Left ventricle myocardium inferior (tissue), 1 donor: Measurements from ENCODE around the gene NCEH1. TPM values are rescaled to one million over a fixed set of nuclear protein-coding genes. Genes with fewer than 3 reads are reported as not detected.

Experiments
- DNase-seq: peaks from one replicate; pipeline ENCODE4 v3.0.0-alpha.2; 2020
- H3K27ac ChIP-seq: fragments of 200-600 bp; replicated peaks from 2 replicates; pipeline ENCODE4 v1.8.0; 2021
- H3K27me3 ChIP-seq: fragments of 200-600 bp; 2 replicates; pipeline ENCODE4 v1.8.0; 2021; ENCODE audit warnings: low read depth
- H3K36me3 ChIP-seq: fragments of 200-600 bp; 2 replicates; pipeline ENCODE4 v1.8.0; 2021
- H3K4me1 ChIP-seq: fragments of 200-600 bp; 2 replicates; pipeline ENCODE4 v1.8.0; 2021
- H3K4me3 ChIP-seq: fragments of 200-600 bp; 2 replicates; pipeline ENCODE4 v1.8.0; 2021; ENCODE audit warnings: mild to moderate bottlenecking, moderate library complexity
- H3K9me3 ChIP-seq: fragments of 200-600 bp; replicated peaks from 2 replicates; pipeline ENCODE4 v1.8.0; 2021
- intact Hi-C: fragments of 100-400 bp; cut with micrococcal nuclease; formaldehyde crosslinking; loops from one replicate; pipeline ENCODE4 v1.11.0; 2022
- total RNA-seq: library from RNA; stranded (reverse); fragmentation: NEBNext Ultra II Directional; extraction: Animal tissue kit (Norgen Biotek cat#: 25700); gene quantifications from one replicate; pipeline ENCODE4 v1.2.1, GENCODE V29; 2021
- TF ChIP-seq, protein P1 (sequence below): fragments of 200-600 bp; IDR thresholded peaks from 2 replicates; pipeline ENCODE4 v1.8.0; 2021; ENCODE audit warnings: antibody characterized with exemption, mild to moderate bottlenecking, borderline replicate concordance
- donor health status: DM: no; HTN: yes; CAD: no; lungs with severe emphysema.

NCEH1 gene
- total RNA-seq, 1 donor from 2014 or later, result 58.6 TPM

DNA sequence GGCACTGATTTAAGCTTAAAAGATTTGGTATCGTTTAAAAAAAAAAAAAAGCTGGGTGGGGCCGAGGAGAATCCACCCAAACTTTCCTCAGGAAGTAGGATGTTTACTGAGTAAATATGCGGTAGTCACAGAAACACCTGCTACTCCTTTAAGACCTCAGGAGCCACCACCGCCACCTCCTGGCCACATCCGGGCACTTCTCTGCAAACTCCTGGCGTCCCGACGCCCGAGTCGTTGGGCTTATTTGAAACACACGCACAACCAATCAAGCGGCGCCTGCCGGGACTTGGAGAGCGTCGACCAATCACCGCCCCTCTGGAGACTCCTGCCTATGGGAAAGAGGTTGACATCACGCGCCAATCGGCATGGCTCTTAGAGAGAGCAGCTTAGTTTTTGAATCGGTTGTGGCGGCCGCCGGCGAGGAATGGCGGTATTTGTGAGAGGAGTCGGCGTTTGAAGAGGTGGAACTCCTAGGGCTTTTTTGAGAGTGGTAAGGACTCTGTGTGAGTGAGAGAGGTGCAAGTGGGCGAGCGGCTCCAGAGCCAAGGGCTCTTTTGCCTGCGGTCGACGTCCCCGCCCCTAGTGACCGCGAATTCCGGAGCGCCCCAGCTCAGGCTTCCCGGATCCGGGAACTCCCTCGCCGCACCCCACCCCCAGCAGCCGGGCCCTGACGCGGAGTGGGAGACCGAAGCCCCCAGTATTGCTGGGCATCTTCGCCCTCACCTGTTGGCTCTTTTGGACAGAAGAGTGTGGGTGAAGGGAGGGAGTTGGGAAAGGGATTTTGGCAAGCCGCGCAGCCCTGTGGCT, 39.7 kb upstream of the NCEH1 start, which contains the start of gene ECT2:
Gene ECT2, plus strand, starts transcription at position 359 of the 807 bp plus-strand sequence. CDS start 3,805 bp downstream, outside the sequence.
- no peaks in the 10 kb centered on the region for H3K36me3 ChIP-seq
- TF ChIP-seq, protein P1, sequence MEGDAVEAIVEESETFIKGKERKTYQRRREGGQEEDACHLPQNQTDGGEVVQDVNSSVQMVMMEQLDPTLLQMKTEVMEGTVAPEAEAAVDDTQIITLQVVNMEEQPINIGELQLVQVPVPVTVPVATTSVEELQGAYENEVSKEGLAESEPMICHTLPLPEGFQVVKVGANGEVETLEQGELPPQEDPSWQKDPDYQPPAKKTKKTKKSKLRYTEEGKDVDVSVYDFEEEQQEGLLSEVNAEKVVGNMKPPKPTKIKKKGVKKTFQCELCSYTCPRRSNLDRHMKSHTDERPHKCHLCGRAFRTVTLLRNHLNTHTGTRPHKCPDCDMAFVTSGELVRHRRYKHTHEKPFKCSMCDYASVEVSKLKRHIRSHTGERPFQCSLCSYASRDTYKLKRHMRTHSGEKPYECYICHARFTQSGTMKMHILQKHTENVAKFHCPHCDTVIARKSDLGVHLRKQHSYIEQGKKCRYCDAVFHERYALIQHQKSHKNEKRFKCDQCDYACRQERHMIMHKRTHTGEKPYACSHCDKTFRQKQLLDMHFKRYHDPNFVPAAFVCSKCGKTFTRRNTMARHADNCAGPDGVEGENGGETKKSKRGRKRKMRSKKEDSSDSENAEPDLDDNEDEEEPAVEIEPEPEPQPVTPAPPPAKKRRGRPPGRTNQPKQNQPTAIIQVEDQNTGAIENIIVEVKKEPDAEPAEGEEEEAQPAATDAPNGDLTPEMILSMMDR, result peak; percentile 84
- H3K27me3 ChIP-seq, result no peaks in the 10 kb centered on the region
- H3K9me3 ChIP-seq, result no peaks in the 10 kb centered on the region
- peaks cover 31% of the 10 kb centered on the region for H3K4me1 ChIP-seq
- peak within 1 kb of the TSS; percentile 94 for H3K4me3 ChIP-seq
- intact Hi-C loops, result no loop called here
- DNase-seq, result peak; percentile 98
- peak within 1 kb of the TSS; percentile 88 for H3K27ac ChIP-seq

DNA sequence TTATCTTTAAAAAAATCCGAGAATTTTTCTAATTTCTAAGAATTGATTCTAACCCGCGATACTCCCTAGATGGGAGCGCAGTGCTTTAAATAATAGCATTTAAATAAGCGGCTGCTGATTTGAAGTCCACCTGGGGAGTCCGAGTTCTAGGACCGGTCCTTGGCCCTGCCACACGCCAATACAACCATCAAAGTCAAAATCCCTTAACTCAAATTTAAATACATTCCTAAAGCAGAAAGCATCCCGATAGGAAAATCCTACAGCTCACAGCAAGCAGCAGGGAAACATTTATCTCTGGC, 39.2 kb upstream of the NCEH1 start:
- H3K4me3 ChIP-seq, result peak overlapping the region; percentile 94
- peaks cover 31% of the 10 kb centered on the region for H3K4me1 ChIP-seq
- no peaks in the 10 kb centered on the region for H3K36me3 ChIP-seq
- no peaks in the 10 kb centered on the region for H3K27me3 ChIP-seq
- DNase-seq, result no peak
- TF ChIP-seq, protein P1, result no peak
- intact Hi-C loops, result no loop called here
- peak overlapping the region; percentile 88 for H3K27ac ChIP-seq
- H3K9me3 ChIP-seq, result no peaks in the 10 kb centered on the region

DNA sequence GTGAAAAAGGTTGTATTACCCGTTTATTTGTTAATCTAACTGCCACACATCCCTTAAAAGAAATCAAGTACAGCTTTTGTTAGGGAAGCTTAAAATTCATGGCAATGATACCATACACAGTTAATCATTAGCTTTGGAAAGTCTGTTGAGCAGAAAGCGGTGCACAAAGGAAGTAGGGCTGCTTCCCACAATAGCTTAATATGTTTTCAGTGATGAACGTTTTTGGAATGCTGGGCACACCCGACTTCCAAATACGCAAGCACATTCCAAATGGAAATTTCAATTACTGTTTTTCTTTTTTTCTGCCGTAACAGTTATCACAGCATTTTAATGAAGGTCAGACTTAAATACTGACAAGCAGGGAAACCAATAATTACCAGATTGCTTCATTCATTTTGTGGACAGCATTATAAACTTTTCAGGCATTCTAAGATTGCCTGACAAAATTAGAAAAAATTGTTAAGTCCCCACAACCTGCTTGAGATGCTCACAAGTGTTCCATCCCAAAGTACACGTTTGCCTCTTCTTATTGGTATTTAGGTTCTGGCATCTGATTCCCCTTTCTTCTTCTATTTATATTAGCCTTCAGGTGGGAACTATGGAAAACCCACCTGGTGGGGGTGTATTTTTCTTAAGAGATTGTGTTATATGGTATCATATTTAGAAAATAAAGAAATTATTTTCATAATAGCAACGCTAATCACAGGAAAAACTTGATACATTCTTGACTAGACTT, 38.5 kb upstream of the NCEH1 start:
- Histone ChIP-seq H3K4me1 (peaks cover 31% of the 10 kb centered on the region), H3K36me3 (no peaks in the 10 kb centered on the region), H3K9me3 (no peaks in the 10 kb centered on the region), H3K27me3 (no peaks in the 10 kb centered on the region), H3K27ac (peak overlapping the region; percentile 88), H3K4me3 (peak overlapping the region; percentile 94)
- DNase-seq, result no peak
- intact Hi-C loops, result no loop called here
- TF ChIP-seq, protein P1, result no peak

DNA sequence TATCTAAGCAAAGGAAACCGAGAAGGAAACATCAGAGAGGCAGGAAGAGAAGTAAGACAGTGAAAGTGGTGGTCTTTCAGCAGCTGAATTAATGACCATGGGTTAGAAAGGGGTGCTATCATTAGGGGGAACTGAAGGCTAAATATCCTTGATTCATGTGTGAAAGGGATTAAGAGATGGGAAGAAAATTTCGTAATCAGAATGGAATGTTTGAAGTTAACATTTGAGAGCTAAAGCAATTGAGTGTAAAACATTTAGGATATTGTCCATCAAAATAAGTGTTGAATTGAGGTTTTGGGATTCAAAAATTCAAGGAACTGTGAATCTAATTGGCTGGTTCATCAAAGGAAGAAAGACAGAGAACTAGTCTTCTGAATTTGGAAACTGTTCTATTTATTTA, 35.6 kb upstream of the NCEH1 start:
- TF ChIP-seq, protein P1, result no peak
- H3K36me3 ChIP-seq, result no peaks in the 10 kb centered on the region
- H3K9me3 ChIP-seq, result no peaks in the 10 kb centered on the region
- H3K27me3 ChIP-seq, result no peaks in the 10 kb centered on the region
- DNase-seq, result no peak
- no peak overlapping the region for H3K4me3 ChIP-seq
- no peak overlapping the region for H3K27ac ChIP-seq
- intact Hi-C loops, result no loop called here
- peaks cover 25% of the 10 kb centered on the region for H3K4me1 ChIP-seq

DNA sequence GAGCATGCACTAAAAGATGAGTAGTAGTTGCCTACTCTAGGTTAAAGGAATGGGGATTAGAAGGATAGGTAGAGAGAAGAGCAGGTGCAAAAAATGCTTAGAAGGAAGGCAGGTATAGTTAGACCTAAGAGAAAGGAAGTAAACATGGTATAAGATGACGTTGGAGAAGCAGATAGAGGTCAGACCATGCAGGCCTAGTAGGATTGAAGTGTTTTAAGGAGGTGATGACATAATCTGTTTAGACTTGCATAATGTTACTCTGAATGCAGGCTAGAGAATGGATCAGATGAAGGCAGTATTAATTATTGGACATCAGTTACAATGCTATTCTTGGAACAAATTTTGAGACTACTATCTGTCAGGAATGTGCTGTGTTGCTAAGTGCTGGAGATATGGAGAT, 28.6 kb upstream of the NCEH1 start:
- H3K36me3 ChIP-seq, result no peaks in the 10 kb centered on the region
- TF ChIP-seq, protein P1, result no peak
- H3K27me3 ChIP-seq, result no peaks in the 10 kb centered on the region
- H3K4me1 ChIP-seq, result no peaks in the 10 kb centered on the region
- H3K4me3 ChIP-seq, result no peak overlapping the region
- no peaks in the 10 kb centered on the region for H3K9me3 ChIP-seq
- intact Hi-C loops, result no loop called here
- DNase-seq, result no peak
- H3K27ac ChIP-seq, result no peak overlapping the region
